Measurements from ENCODE around the gene CRYGS.
"Not testable (repeated sequence)": the region's sequence is repeated elsewhere in the genome, so short reads cannot be mapped to it uniquely, and the experiment has no call there.

The CRYGS gene

GRCh38 chr3:186534113-186534669 lies 10.0 kb downstream of the CRYGS start:
- no peak for ATAC-seq (ENCODE audit: low read depth)
- Histone ChIP-seq H3K27ac (ENCODE audit: poor library complexity, severe bottlenecking) (no peak overlapping the region), H3K36me3 (ENCODE audit: low read depth) (no peaks in the 10 kb centered on the region), H3K4me3 (ENCODE audit: severe bottlenecking) (no peak overlapping the region), H3K4me1 (ENCODE audit: insufficient read depth, poor library complexity, severe bottlenecking) (no peaks in the 10 kb centered on the region), H3K27me3 (ENCODE audit: insufficient read depth, poor library complexity, severe bottlenecking) (no peaks in the 10 kb centered on the region), H3K9me3 (ENCODE audit: severe bottlenecking) (no peaks in the 10 kb centered on the region)
- TF ChIP-seq CTCF (IDR thresholded peaks at IDR 0.05; ENCODE audit: poor library complexity, severe bottlenecking): no peak
- no peak for DNase-seq (ENCODE audit: low spot score)

- Histone ChIP-seq H3K27me3 (ENCODE audit: insufficient read depth, poor library complexity, severe bottlenecking) (no peaks in the 10 kb centered on the region), H3K27ac (ENCODE audit: poor library complexity, severe bottlenecking) (no peak overlapping the region), H3K9me3 (ENCODE audit: severe bottlenecking) (no peaks in the 10 kb centered on the region), H3K36me3 (ENCODE audit: low read depth) (no peaks in the 10 kb centered on the region), H3K4me3 (ENCODE audit: severe bottlenecking) (no peak overlapping the region), H3K4me1 (ENCODE audit: insufficient read depth, poor library complexity, severe bottlenecking) (no peaks in the 10 kb centered on the region)
- ATAC-seq (ENCODE audit: low read depth) (no peak), DNase-seq (ENCODE audit: low spot score) (no peak)
- no peak for TF ChIP-seq CTCF (IDR thresholded peaks at IDR 0.05; ENCODE audit: poor library complexity, severe bottlenecking)
Observed at GRCh38 chr3:186532598-186533072, 11.5 kb downstream of the CRYGS start.

GRCh38 chr3:186531694-186532093 lies 12.5 kb downstream of the CRYGS start:
- not testable (repeated sequence) for H3K4me3 ChIP-seq (ENCODE audit: severe bottlenecking); H3K36me3 ChIP-seq (ENCODE audit: low read depth); H3K27ac ChIP-seq (ENCODE audit: poor library complexity, severe bottlenecking); ATAC-seq (ENCODE audit: low read depth); H3K9me3 ChIP-seq (ENCODE audit: severe bottlenecking); H3K4me1 ChIP-seq (ENCODE audit: insufficient read depth, poor library complexity, severe bottlenecking); H3K27me3 ChIP-seq (ENCODE audit: insufficient read depth, poor library complexity, severe bottlenecking); DNase-seq (ENCODE audit: low spot score)

GRCh38 chr3:186530415-186530814 lies 13.8 kb downstream of the CRYGS start:
- H3K27ac ChIP-seq (ENCODE audit: poor library complexity, severe bottlenecking): no peak overlapping the region
- no peaks in the 10 kb centered on the region for H3K36me3 ChIP-seq (ENCODE audit: low read depth)
- no peaks in the 10 kb centered on the region for H3K27me3 ChIP-seq (ENCODE audit: insufficient read depth, poor library complexity, severe bottlenecking)
- no peaks in the 10 kb centered on the region for H3K4me1 ChIP-seq (ENCODE audit: insufficient read depth, poor library complexity, severe bottlenecking)
- no peak for TF ChIP-seq CTCF (IDR thresholded peaks at IDR 0.05; ENCODE audit: poor library complexity, severe bottlenecking)
- DNase-seq (ENCODE audit: low spot score) (no peak), ATAC-seq (ENCODE audit: low read depth) (no peak)
- no peaks in the 10 kb centered on the region for H3K9me3 ChIP-seq (ENCODE audit: severe bottlenecking)
- no peak overlapping the region for H3K4me3 ChIP-seq (ENCODE audit: severe bottlenecking)

GRCh38 chr3:186529201-186529999 lies 14.8 kb downstream of the CRYGS start:
- DNase-seq (ENCODE audit: low spot score): no peak
- H3K4me3 ChIP-seq (ENCODE audit: severe bottlenecking): no peak overlapping the region

More at GRCh38 chr3:186529201-186529999, 14.8 kb downstream of the CRYGS start:
- Histone ChIP-seq H3K36me3 (ENCODE audit: low read depth) (no peaks in the 10 kb centered on the region), H3K27me3 (ENCODE audit: insufficient read depth, poor library complexity, severe bottlenecking) (no peaks in the 10 kb centered on the region), H3K27ac (ENCODE audit: poor library complexity, severe bottlenecking) (no peak overlapping the region), H3K9me3 (ENCODE audit: severe bottlenecking) (no peaks in the 10 kb centered on the region), H3K4me1 (ENCODE audit: insufficient read depth, poor library complexity, severe bottlenecking) (no peaks in the 10 kb centered on the region)
- no peak for TF ChIP-seq CTCF (IDR thresholded peaks at IDR 0.05; ENCODE audit: poor library complexity, severe bottlenecking)
- ATAC-seq (ENCODE audit: low read depth): no peak

Measured in RWPE2 (cell line).